Hepatocyte (in vitro differentiated cells): ENCODE data around the gene PAH.

ENCODE experiments used
- CTCF ChIP-seq: fragments of 200-600 bp; sonication (generic); IDR thresholded peaks from 2 replicates; pipeline ENCODE4 v1.5.1; 2016; ENCODE audit warnings: antibody characterized with exemption, mild to moderate bottlenecking; ENCODE audit not compliant: poor library complexity
- EZH2 ChIP-seq: fragments of 200-600 bp; sonication (generic); IDR thresholded peaks from 2 replicates; pipeline ENCODE4 v1.6.1; 2016; ENCODE audit warnings: antibody characterized with exemption, mild to moderate bottlenecking, borderline replicate concordance
- EZH2phosphoT487 ChIP-seq: fragments of 200-600 bp; sonication (generic); IDR thresholded peaks from one replicate; pipeline ENCODE4 v1.6.1; 2018; ENCODE audit warnings: antibody characterized with exemption, mild to moderate bottlenecking, low read depth, moderate library complexity; ENCODE audit not compliant: unreplicated experiment, severe bottlenecking

- no peak for TF ChIP-seq CTCF
- TF ChIP-seq EZH2 = no peak
- no peak for TF ChIP-seq EZH2phosphoT487
Measured at GRCh38 chr12:102814691-102815367, 102.2 kb downstream of the PAH start.
